Adrenal gland (tissue), 12 donors: Measurements from ENCODE around the gene PPIL3. TPM values are rescaled to one million over a fixed set of nuclear protein-coding genes. Genes with fewer than 3 reads are reported as not detected.

Experiments used
- DNase-seq, 7 donors: peaks; one replicate each; pipeline ENCODE4 v3.0.0-alpha.2; 2019 to 2020
- H3K27ac ChIP-seq, 5 donors: fragments of 200-600 bp; sonication (generic) in 4 of 5; 1 replicate in 3 of 5; 2 replicates in 2 of 5; pipeline versions ENCODE4 v1.5.1 to v1.8.0; 2016 to 2020; ENCODE audit warnings: mild to moderate bottlenecking in 1 of 5
- H3K27me3 ChIP-seq: fragments of 200-600 bp; 2 replicates; pipeline ENCODE4 v1.8.0; 2021
- H3K36me3 ChIP-seq, 2 donors: fragments of 200-600 bp; replicated peaks in 1 of 2; 1 replicate in 1 of 2; 2 replicates in 1 of 2; pipeline versions ENCODE4 v1.5.1 to v1.8.0; 2018 to 2022
- H3K4me1 ChIP-seq, 2 donors: fragments of 200-600 bp; replicated peaks in 1 of 2; 1 replicate in 1 of 2; 2 replicates in 1 of 2; pipeline versions ENCODE4 v1.5.1 to v1.8.0; 2018 to 2021
- H3K4me3 ChIP-seq, 4 donors: fragments of 200-600 bp; sonication (generic) in 3 of 4; one replicate each; pipeline ENCODE4 v1.5.1; 2016 to 2018
- H3K9me3 ChIP-seq, 3 donors: fragments of 200-600 bp; sonication (generic) in 1 of 3; replicated peaks in 1 of 3; 1 replicate in 2 of 3; 2 replicates in 1 of 3; pipeline versions ENCODE4 v1.5.1 to v1.8.0; 2016 to 2021
- POLR2A ChIP-seq, 2 donors: fragments of 450-650 bp; IDR thresholded peaks; one replicate each; pipeline ENCODE4 v1.6.1; 2017; ENCODE audit warnings: antibody characterized with exemption in 2 of 2, mild to moderate bottlenecking in 2 of 2, moderate library complexity in 1 of 2
- WGBS, 4 donors: extraction: QIAGEN DNeasy Blood & Tissue Kit in 2 of 4; methylation state at CpG; one replicate each; pipeline versions ENCODE4 v1.1.5 to v1.1.7; 2013 to 2017; 5-methylcytosine and 5-hydroxymethylcytosine counted together
- intact Hi-C, 2 donors: fragments of 100-400 bp; cut with DNase I; formaldehyde crosslinking; loops; one replicate each; pipeline versions ENCODE4 v1.14.1 to v1.15.0; 2022 to 2023
- polyA plus RNA-seq, 3 donors: library from polyadenylated mRNA; stranded (reverse); fragments of 200-250 nt in 2 of 3; fragments of 350-450 nt in 1 of 3; fragmentation: Illumina TruSeq in 1 of 3; extraction: RNeasy Lipid Tissue Mini Kit (QIAGEN cat#74804) in 1 of 3; gene quantifications; one replicate each; pipeline ENCODE4 v1.2.3, GENCODE V29; 2013 to 2014
- total RNA-seq, 9 donors: library from RNA; depleted of rRNA in 4 of 9; stranded (reverse); fragments of >200 nt in 4 of 9; fragments of 120-200 nt in 1 of 9; fragmentation: NEBNext Ultra II Directional in 1 of 9; extraction: Animal tissue kit (Norgen Biotek cat#: 25700) in 1 of 9; gene quantifications; one replicate each; pipeline versions ENCODE4 v1.1.0 to v1.2.4, GENCODE V29; 2013 to 2023
- TF ChIP-seq, protein P1 (sequence below), 6 experiments: fragments of 450-650 bp in 4 of 6; fragments of 200-600 bp in 2 of 6; sonication (generic) in 1 of 6; IDR thresholded peaks; 1 replicate in 5 of 6; 2 replicates in 1 of 6; pipeline versions ENCODE4 v1.5.1 to v1.8.0; 2016 to 2021; ENCODE audit warnings: antibody characterized with exemption in 6 of 6, mild to moderate bottlenecking in 2 of 6, moderate library complexity in 1 of 6
- donor health status: healthy with polysubstance abuse.
- donor health status: Bipolar disorder and iron deficiency.
- donor health status: DM: yes; HTN: yes; CAD: no.
- donor health status: DM: no; HTN: no; CAD: no.
- donor health status: DM: no; HTN: no; CAD: no.
- donor health status: DM: yes; HTN: yes; CAD: no.

Gene PPIL3
- total and polyA plus RNA-seq, 12 donors: 13.2 to 186 (median 31.6) TPM

DNA sequence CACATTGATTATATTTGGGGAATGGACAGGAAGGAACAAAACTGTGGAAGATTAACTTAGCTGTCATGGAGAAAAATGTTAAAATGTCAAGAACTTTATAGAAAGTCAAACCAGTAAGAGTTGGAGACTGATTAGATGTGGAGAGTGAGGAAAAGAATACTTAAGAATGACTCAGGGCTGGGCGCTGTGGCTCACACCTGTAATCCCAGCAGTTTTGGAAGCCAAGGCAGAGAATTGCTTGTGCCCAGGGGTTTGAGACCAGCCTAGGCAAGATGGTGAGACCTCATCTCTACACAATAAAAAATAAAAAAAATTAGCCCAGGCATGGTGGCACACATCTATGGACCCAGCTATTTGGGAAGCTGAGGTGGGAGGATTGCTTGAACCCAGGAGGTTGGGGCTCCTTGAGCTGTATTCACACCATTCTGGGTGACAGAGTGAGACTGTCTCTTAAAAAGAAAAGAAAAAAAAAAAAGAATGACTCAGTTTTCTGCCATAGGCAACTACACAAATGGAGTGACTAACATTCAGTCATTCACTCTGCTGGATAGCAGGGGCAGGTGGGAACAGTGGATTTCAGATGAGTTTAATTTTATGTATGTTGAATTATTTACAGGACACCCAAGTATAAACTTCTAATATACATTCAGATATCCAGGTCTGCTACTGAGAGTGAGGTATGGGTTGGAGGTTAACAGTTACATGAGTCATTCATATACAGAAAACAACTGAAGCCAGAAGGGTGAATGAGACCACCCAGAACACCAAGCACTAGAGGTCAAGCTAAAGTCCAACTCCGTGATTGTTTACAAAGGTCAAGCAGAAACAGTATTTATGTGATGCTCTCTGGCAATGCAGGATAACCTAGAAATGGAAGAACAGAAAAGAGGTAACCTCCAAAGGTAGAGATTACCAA lies 40.7 kb upstream of the PPIL3 start:
- TF ChIP-seq, protein P1, sequence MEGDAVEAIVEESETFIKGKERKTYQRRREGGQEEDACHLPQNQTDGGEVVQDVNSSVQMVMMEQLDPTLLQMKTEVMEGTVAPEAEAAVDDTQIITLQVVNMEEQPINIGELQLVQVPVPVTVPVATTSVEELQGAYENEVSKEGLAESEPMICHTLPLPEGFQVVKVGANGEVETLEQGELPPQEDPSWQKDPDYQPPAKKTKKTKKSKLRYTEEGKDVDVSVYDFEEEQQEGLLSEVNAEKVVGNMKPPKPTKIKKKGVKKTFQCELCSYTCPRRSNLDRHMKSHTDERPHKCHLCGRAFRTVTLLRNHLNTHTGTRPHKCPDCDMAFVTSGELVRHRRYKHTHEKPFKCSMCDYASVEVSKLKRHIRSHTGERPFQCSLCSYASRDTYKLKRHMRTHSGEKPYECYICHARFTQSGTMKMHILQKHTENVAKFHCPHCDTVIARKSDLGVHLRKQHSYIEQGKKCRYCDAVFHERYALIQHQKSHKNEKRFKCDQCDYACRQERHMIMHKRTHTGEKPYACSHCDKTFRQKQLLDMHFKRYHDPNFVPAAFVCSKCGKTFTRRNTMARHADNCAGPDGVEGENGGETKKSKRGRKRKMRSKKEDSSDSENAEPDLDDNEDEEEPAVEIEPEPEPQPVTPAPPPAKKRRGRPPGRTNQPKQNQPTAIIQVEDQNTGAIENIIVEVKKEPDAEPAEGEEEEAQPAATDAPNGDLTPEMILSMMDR (IDR thresholded peaks at IDR 0.05): no peak
- TF ChIP-seq POLR2A (IDR thresholded peaks at IDR 0.05): no peak
- intact Hi-C loops: no loop called here
- H3K4me3 ChIP-seq: no peak overlapping the region
- H3K4me1 ChIP-seq: no peaks in the 10 kb centered on the region
- H3K36me3 ChIP-seq: peaks cover 0 to 50% of the 10 kb centered on the region in 2 donors
- WGBS, 4 donors: 69 to 78% (median 74%) methylated on average over 2 of the region's 2 CpGs
- no peak overlapping the region for H3K27ac ChIP-seq
- no peak for DNase-seq
- H3K27me3 ChIP-seq: no peaks in the 10 kb centered on the region
- H3K9me3 ChIP-seq: no peaks in the 10 kb centered on the region

DNA sequence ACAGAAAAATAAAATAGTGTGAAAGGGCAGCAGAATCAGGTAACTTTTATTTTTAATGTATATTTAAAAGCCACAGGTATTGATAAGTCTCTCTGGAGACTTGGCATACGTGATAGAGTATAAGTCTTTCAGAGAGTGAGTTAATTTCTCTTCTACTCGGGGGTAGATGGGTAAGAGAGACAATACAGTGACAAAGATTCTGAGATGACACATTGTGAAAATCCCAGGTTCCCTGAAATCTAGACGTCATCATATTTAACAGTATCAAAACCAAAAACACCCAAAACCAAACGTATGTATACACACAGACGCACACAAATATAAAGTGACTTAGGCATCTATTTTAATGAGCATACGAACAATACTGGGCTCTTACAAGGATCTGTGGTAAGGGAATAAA lies 33.6 kb upstream of the PPIL3 start:
- TF ChIP-seq, protein P1 (IDR thresholded peaks at IDR 0.05): no peak
- TF ChIP-seq POLR2A (IDR thresholded peaks at IDR 0.05): no peak
- H3K27ac ChIP-seq: no peak overlapping the region
- H3K27me3 ChIP-seq: no peaks in the 10 kb centered on the region
- H3K4me3 ChIP-seq: no peak overlapping the region
- no peak for DNase-seq
- intact Hi-C loops: no loop called here
- H3K36me3 ChIP-seq: peaks cover 0 to 84% of the 10 kb centered on the region in 2 donors
- H3K4me1 ChIP-seq: no peaks in the 10 kb centered on the region
- no peaks in the 10 kb centered on the region for H3K9me3 ChIP-seq
- 83 to 89% (median 84%) methylated on average over 6 of the region's 6 CpGs for WGBS, 4 donors

DNA sequence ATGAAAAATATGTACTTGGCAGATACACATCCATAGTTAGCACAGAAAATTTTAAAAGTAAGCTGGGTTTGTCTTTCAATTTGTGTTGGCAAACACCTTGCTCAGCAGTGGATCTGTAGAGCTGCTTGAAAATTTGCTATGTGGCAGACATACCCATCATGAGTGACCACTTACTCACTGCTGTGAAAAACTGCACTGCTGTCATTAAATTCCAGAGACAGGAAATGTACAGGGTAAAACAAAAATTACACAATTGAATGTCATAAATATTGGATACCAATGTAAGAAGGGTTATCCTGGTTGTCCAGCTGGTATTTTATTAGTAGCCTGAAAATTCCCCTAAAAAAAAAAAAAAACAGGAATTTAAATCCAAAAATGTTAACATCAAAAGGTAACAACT lies 24.8 kb upstream of the PPIL3 start:
- Histone ChIP-seq H3K36me3 (peaks cover 0 to 81% of the 10 kb centered on the region in 2 donors), H3K9me3 (no peaks in the 10 kb centered on the region), H3K27ac (no peak overlapping the region), H3K4me3 (no peak overlapping the region), H3K27me3 (no peaks in the 10 kb centered on the region), H3K4me1 (no peaks in the 10 kb centered on the region)
- DNase-seq: no peak
- TF ChIP-seq POLR2A (IDR thresholded peaks at IDR 0.05): no peak
- TF ChIP-seq, protein P1 (IDR thresholded peaks at IDR 0.05): no peak
- intact Hi-C loops: no loop called here

DNA sequence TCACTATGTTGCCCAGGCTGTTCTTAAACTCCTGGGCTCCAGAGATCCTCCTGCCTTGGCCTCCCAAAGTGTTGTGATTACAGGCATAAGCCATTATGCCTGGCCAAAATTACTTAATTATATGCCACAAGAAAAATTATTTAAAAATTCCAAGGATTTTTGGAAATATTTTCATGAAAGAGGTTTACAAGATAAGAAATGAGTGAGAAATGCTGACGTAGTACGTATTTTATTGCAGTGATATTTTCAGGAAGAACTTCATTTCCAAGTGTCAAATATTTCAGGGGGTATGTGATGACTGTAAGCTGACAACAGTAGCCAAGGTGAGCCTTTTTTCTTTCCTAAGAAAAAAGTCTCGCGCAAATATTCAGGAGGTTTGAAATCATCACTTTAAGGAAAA lies 21.1 kb upstream of the PPIL3 start:
- H3K27ac ChIP-seq: no peak overlapping the region
- intact Hi-C loops: loop anchor here (5.0 kb wide), 1 partner anchor 267 kb away; no protein-coding TSS in a partner anchor
- H3K4me3 ChIP-seq: no peak overlapping the region
- no peaks in the 10 kb centered on the region for H3K27me3 ChIP-seq
- TF ChIP-seq POLR2A (IDR thresholded peaks at IDR 0.05): no peak
- TF ChIP-seq, protein P1 (IDR thresholded peaks at IDR 0.05): no peak
- DNase-seq: no peak
- 93 to 99% (median 95%) methylated on average over 4 of the region's 4 CpGs for WGBS, 4 donors
- peaks cover 0 to 51% of the 10 kb centered on the region in 2 donors for H3K36me3 ChIP-seq
- no peaks in the 10 kb centered on the region for H3K9me3 ChIP-seq
- H3K4me1 ChIP-seq: no peaks in the 10 kb centered on the region
